HepG2 (cell line): ENCODE data around the gene C1orf21. TPM values are rescaled to one million over a fixed set of nuclear protein-coding genes. Genes with fewer than 3 reads are reported as not detected.

Experiments
- ATAC-seq: fragments of 200-7000 bp; cut with Tn5 transposase; 3 replicates; pipeline ENCODE4 v1.9.1; 2020; ENCODE audit warnings: mild to moderate bottlenecking, moderate library complexity
- BruUV-seq: library from RNA; stranded (reverse); fragments of 400-500 nt; replicated peaks from 2 replicates; lab custom pipeline; 2021; lab: Mats Ljungman, UMichigan
- CTCF ChIA-PET: fragments of 300-600 bp; formaldehyde crosslinking; extraction: SDS; loops from one replicate; lab custom pipeline; 2021; ENCODE audit warnings: low total read pairs, inconsistent platforms, low intra/inter-chr PET ratio; lab: Yijun Ruan, JAX
- POLR2A ChIA-PET: fragments of 350-600 bp; sonication (Branson Sonifier 250); formaldehyde crosslinking; loops from one replicate; lab custom pipeline; 2020; ENCODE audit warnings: antibody characterized with exemption, inconsistent platforms; lab: Yijun Ruan, JAX
- DNase-seq: peaks from one replicate; pipeline ENCODE4 v3.0.0-alpha.2; 2015; ENCODE audit warnings: low spot score
- FAIRE-seq: peaks from 3 replicates; lab custom pipeline; 2011; peaks lifted over from hg19 to GRCh38; lab: Jason Lieb, UNC
- H2AFZ ChIP-seq: one replicate; pipeline ENCODE4 v1.6.1; 2011; ENCODE audit warnings: low read length, inconsistent platforms
- H3K27ac ChIP-seq: fragments of 300-600 bp; 3 replicates; pipeline ENCODE4 v1.8.0; 2011; ENCODE audit warnings: mixed run types, mild to moderate bottlenecking, mixed read lengths, low read length, inconsistent platforms; ENCODE audit not compliant: insufficient read depth; ENCODE audit errors: extremely low read length
- H3K27me3 ChIP-seq, 2 experiments: fragments of 200-600 bp in 1 of 2; 2 replicates in 1 of 2; 3 replicates in 1 of 2; pipeline versions ENCODE4 v1.6.0 to v1.8.0; 2011; ENCODE audit warnings: low read length in 2 of 2, mild to moderate bottlenecking in 2 of 2, moderate library complexity in 2 of 2, inconsistent platforms in 1 of 2; ENCODE audit not compliant: insufficient read depth in 2 of 2, control insufficient read depth in 1 of 2
- H3K36me3 ChIP-seq, 2 experiments: fragments of 200-600 bp in 1 of 2; replicated peaks in 1 of 2; 2 replicates in 1 of 2; 3 replicates in 1 of 2; pipeline versions ENCODE4 v1.5.1 to v1.8.0; 2011; ENCODE audit warnings: low read length in 2 of 2, inconsistent platforms in 1 of 2; ENCODE audit not compliant: insufficient read depth in 2 of 2, control insufficient read depth in 1 of 2
- H3K4me1 ChIP-seq: 2 replicates; pipeline ENCODE4 v1.5.1; 2012; ENCODE audit warnings: low read length, inconsistent platforms; ENCODE audit not compliant: insufficient read depth
- H3K4me2 ChIP-seq: 2 replicates; pipeline ENCODE4 v1.6.0; 2011; ENCODE audit warnings: low read depth, low read length, inconsistent platforms
- H3K4me3 ChIP-seq, 3 experiments: fragments of 200-600 bp in 1 of 3; sonication (generic), shearing (Covaris generic) in 1 of 3; replicated peaks in 1 of 3; 2 replicates each; pipeline ENCODE4 v1.5.1; 2011 to 2016; ENCODE audit warnings: low read length in 3 of 3, inconsistent platforms in 2 of 3, low read depth in 2 of 3, mild to moderate bottlenecking in 2 of 3, control low read depth in 1 of 3, mixed read lengths in 1 of 3; ENCODE audit not compliant: insufficient read depth in 1 of 3
- H3K79me2 ChIP-seq: one replicate; pipeline ENCODE4 v1.6.1; 2011; ENCODE audit warnings: low read length, inconsistent platforms; ENCODE audit not compliant: insufficient read depth
- H3K9ac ChIP-seq: 2 replicates; pipeline ENCODE4 v1.6.0; 2011; ENCODE audit warnings: mild to moderate bottlenecking, low read depth, low read length, inconsistent platforms; ENCODE audit not compliant: insufficient read depth
- H3K9me3 ChIP-seq: 2 replicates; pipeline ENCODE4 v1.5.1; 2012; ENCODE audit warnings: mild to moderate bottlenecking, low read length
- H4K20me1 ChIP-seq: 2 replicates; pipeline ENCODE4 v1.6.0; 2011; ENCODE audit warnings: inconsistent platforms, mild to moderate bottlenecking, low read length, moderate library complexity; ENCODE audit not compliant: insufficient read depth
- CHD2 ChIP-seq: IDR thresholded peaks from 2 replicates; pipeline ENCODE4 v1.6.1; 2011; ENCODE audit warnings: low read depth, low read length, improper control_type of control experiment
- ELF4 ChIP-seq: sonication (generic); formaldehyde crosslinking; IDR thresholded peaks from 2 replicates; pipeline ENCODE4 v1.5.0; 2020; ENCODE audit warnings: missing genetic modification reagents, mild to moderate bottlenecking, moderate library complexity, borderline replicate concordance
- FOXC1 ChIP-seq: sonication (generic); formaldehyde crosslinking; IDR thresholded peaks from 2 replicates; pipeline ENCODE4 v1.8.0; 2022; ENCODE audit warnings: mild to moderate bottlenecking, missing genetic modification reagents, borderline replicate concordance
- JUND ChIP-seq: sonication (generic); formaldehyde crosslinking; IDR thresholded peaks from 2 replicates; pipeline ENCODE4 v1.8.0; 2022; ENCODE audit warnings: mild to moderate bottlenecking, missing genetic modification reagents
- KAT7 ChIP-seq: IDR thresholded peaks from 2 replicates; pipeline ENCODE4 v1.6.1; 2018; ENCODE audit warnings: borderline replicate concordance, missing compliant biosample characterization
- NFRKB ChIP-seq: fragments of 450-650 bp; IDR thresholded peaks from 2 replicates; pipeline ENCODE4 v1.6.1; 2017
- PHF20 ChIP-seq: sonication (generic); formaldehyde crosslinking; IDR thresholded peaks from 2 replicates; pipeline ENCODE4 v1.5.0; 2020; ENCODE audit warnings: mild to moderate bottlenecking, missing genetic modification reagents
- SRY ChIP-seq: sonication (generic); formaldehyde crosslinking; IDR thresholded peaks from 2 replicates; pipeline ENCODE4 v1.8.0; 2022; ENCODE audit warnings: mild to moderate bottlenecking, missing genetic modification reagents
- TGIF2 ChIP-seq: IDR thresholded peaks from 2 replicates; pipeline ENCODE4 v1.6.1; 2016; ENCODE audit warnings: control low read depth, missing compliant biosample characterization
- ZNF180 ChIP-seq: sonication (generic); formaldehyde crosslinking; IDR thresholded peaks from 2 replicates; pipeline ENCODE4 v1.4.0; 2020; ENCODE audit warnings: low read depth, missing genetic modification reagents, borderline replicate concordance
- ZNF333 ChIP-seq: sonication (generic); formaldehyde crosslinking; IDR thresholded peaks from 2 replicates; pipeline ENCODE4 v1.4.0; 2020; ENCODE audit warnings: mild to moderate bottlenecking, missing genetic modification reagents, borderline replicate concordance
- ZNF343 ChIP-seq: sonication (generic); formaldehyde crosslinking; IDR thresholded peaks from 2 replicates; pipeline ENCODE4 v1.4.0; 2020; ENCODE audit warnings: mild to moderate bottlenecking, missing genetic modification reagents
- ZNF792 ChIP-seq: IDR thresholded peaks from 2 replicates; pipeline ENCODE4 v1.6.1; 2016
- WGBS: methylation state at CpG from one replicate; pipeline ENCODE4 v1.1.6; 2017; ENCODE audit warnings: low lambda C conversion rate; 5-methylcytosine and 5-hydroxymethylcytosine counted together
- in situ Hi-C: cut with HindIII; loops from 2 replicates; pipeline ENCODE4 v1.10.0; 2017; ENCODE audit warnings: low pct_unique_long_range_greater_than_20kb; ENCODE audit not compliant: extremely low pct_ligation_motif_present
- intact Hi-C: fragments of 100-400 bp; cut with micrococcal nuclease; formaldehyde crosslinking; loops from one replicate; pipeline ENCODE4 v1.10.0; 2022; ENCODE audit not compliant: unreplicated experiment
- polyA plus RNA-seq, 8 experiments: library from polyadenylated mRNA; depleted of rRNA in 3 of 8; stranded (reverse) in 7 of 8; unstranded in 1 of 8; fragments of >200 nt; fragmentation: Illumina TruSeq in 4 of 8; extraction: Trizol in 4 of 8; gene quantifications; 2 replicates each; pipeline versions ENCODE4 v1.2.1 to v1.2.3, GENCODE V29; 2011 to 2016; ENCODE audit warnings: low read depth in 4 of 8, missing spikeins in 1 of 8, mixed read lengths in 1 of 8; ENCODE audit not compliant: insufficient read depth in 1 of 8
- total RNA-seq, 5 experiments: library from RNA; depleted of rRNA; stranded (reverse); fragments of >200 nt; fragmentation: Illumina TruSeq; extraction: Trizol; gene quantifications; 2 replicates each; pipeline ENCODE4 v1.2.3, GENCODE V29; 2016; ENCODE audit warnings: low read depth in 1 of 5
- TF ChIP-seq, protein P1 (sequence below): fragments of 450-650 bp; IDR thresholded peaks from 2 replicates; pipeline ENCODE4 v1.6.1; 2016
- TF ChIP-seq, protein P2 (sequence below): IDR thresholded peaks from 2 replicates; pipeline ENCODE4 v1.6.1; 2016
- TF ChIP-seq, protein P3 (sequence below): sonication (generic); formaldehyde crosslinking; IDR thresholded peaks from 2 replicates; pipeline ENCODE4 v1.5.1; 2020; ENCODE audit warnings: missing genetic modification reagents, mild to moderate bottlenecking, borderline replicate concordance
- TF ChIP-seq, protein P4 (sequence below): sonication (generic); formaldehyde crosslinking; IDR thresholded peaks from 2 replicates; pipeline ENCODE4 v1.5.0; 2020; ENCODE audit warnings: missing genetic modification reagents

Gene C1orf21
- total and polyA plus RNA-seq, 2 of the 13 experiments (the other 11 are each of a cell fraction or from before 2014, with no cell fraction given), result not detected

DNA sequence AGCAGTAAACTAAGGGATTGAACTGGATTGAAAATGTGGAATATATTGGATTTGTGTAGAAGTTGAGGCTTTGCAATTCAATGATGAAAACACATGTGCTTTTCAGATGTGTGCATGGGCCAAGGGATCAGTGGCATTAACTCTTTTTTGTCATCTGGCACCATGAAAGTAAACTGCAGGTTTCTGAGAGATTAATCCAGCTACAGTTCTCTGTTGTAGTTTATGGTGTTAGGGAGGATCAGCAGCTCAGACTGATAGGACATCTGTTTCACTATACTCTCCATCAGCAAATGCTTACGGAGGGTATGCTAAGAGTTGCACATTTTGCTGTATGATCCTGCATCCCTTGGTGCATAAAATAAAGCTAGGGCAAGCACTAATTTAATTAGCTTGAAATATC, 82.6 kb downstream of the C1orf21 start:
- Histone ChIP-seq H3K4me1 (no peaks in the 10 kb centered on the region), H3K4me2 (no peak overlapping the region), H3K79me2 (no peaks in the 10 kb centered on the region), H3K36me3 (no peaks in the 10 kb centered on the region), H2AFZ (no peak overlapping the region), H3K9me3 (no peaks in the 10 kb centered on the region), H4K20me1 (no peaks in the 10 kb centered on the region), H3K27ac (no peak overlapping the region), H3K4me3 (no peak overlapping the region), H3K27me3 (no peaks in the 10 kb centered on the region), H3K9ac (no peak overlapping the region)
- WGBS, result 67% methylated on average over 1 of the region's 1 CpG
- POLR2A ChIA-PET, result no interaction called here
- DNase-seq (no peak), FAIRE-seq (no peak), ATAC-seq (no peak)
- CTCF ChIA-PET, result no interaction called here
- in situ Hi-C loops (no loop called here), intact Hi-C loops (no loop called here)
- TF ChIP-seq, protein P1, sequence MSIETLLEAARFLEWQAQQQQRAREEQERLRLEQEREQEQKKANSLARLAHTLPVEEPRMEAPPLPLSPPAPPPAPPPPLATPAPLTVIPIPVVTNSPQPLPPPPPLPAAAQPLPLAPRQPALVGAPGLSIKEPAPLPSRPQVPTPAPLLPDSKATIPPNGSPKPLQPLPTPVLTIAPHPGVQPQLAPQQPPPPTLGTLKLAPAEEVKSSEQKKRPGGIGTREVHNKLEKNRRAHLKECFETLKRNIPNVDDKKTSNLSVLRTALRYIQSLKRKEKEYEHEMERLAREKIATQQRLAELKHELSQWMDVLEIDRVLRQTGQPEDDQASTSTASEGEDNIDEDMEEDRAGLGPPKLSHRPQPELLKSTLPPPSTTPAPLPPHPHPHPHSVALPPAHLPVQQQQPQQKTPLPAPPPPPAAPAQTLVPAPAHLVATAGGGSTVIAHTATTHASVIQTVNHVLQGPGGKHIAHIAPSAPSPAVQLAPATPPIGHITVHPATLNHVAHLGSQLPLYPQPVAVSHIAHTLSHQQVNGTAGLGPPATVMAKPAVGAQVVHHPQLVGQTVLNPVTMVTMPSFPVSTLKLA, result peak; percentile 47
- no peak for TF ChIP-seq ZNF792
- no TSS peak for BruUV-seq

DNA sequence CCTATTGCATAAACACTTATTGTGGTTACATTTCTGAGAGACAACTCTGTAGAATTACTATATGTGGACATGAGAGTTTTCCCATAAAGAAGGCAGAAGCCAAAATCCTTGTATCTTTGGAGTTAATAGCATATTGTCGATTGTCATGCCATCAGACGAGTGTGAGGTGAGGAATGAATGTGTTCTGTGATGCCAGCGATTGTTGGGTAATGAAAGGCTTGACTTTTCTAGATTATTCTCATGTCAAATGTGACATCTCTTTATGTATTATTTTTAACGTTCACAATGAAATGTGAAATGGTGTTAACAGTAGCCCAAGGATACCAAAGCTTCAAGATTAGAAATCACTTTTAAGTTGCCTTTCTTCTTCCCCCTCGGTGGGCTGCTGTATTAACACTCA, 84.9 kb downstream of the C1orf21 start:
- WGBS, result 1% methylated on average over 5 of the region's 5 CpGs
- Histone ChIP-seq H3K9me3 (no peaks in the 10 kb centered on the region), H2AFZ (no peak overlapping the region), H4K20me1 (no peaks in the 10 kb centered on the region), H3K4me1 (no peaks in the 10 kb centered on the region), H3K27me3 (no peaks in the 10 kb centered on the region), H3K36me3 (no peaks in the 10 kb centered on the region), H3K4me2 (no peak overlapping the region), H3K27ac (no peak overlapping the region), H3K79me2 (no peaks in the 10 kb centered on the region), H3K4me3 (no peak overlapping the region), H3K9ac (no peak overlapping the region)
- intact Hi-C loops (no loop called here), in situ Hi-C loops (no loop called here)
- CTCF ChIA-PET, result no interaction called here
- DNase-seq (no peak), FAIRE-seq (no peak), ATAC-seq (no peak)
- POLR2A ChIA-PET, result no interaction called here
- BruUV-seq, result no TSS peak
- no peak for TF ChIP-seq ELF4 (CRISPR knock-in tag)
- no peak for TF ChIP-seq KAT7 (CRISPR knock-in tag)
- TF ChIP-seq ZNF180 (CRISPR knock-in tag), result no peak
- TF ChIP-seq ZNF333 (CRISPR knock-in tag), result no peak
- TF ChIP-seq, protein P2, sequence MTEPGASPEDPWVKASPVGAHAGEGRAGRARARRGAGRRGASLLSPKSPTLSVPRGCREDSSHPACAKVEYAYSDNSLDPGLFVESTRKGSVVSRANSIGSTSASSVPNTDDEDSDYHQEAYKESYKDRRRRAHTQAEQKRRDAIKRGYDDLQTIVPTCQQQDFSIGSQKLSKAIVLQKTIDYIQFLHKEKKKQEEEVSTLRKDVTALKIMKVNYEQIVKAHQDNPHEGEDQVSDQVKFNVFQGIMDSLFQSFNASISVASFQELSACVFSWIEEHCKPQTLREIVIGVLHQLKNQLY (CRISPR knock-in tag), result no peak
- TF ChIP-seq, protein P3, sequence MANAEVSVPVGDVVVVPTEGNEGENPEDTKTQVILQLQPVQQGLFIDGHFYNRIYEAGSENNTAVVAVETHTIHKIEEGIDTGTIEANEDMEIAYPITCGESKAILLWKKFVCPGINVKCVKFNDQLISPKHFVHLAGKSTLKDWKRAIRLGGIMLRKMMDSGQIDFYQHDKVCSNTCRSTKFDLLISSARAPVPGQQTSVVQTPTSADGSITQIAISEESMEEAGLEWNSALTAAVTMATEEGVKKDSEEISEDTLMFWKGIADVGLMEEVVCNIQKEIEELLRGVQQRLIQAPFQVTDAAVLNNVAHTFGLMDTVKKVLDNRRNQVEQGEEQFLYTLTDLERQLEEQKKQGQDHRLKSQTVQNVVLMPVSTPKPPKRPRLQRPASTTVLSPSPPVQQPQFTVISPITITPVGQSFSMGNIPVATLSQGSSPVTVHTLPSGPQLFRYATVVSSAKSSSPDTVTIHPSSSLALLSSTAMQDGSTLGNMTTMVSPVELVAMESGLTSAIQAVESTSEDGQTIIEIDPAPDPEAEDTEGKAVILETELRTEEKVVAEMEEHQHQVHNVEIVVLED (CRISPR knock-in tag), result no peak
- no peak for TF ChIP-seq CHD2
- TF ChIP-seq PHF20 (CRISPR knock-in tag), result no peak
- no peak for TF ChIP-seq TGIF2
- TF ChIP-seq, protein P4, sequence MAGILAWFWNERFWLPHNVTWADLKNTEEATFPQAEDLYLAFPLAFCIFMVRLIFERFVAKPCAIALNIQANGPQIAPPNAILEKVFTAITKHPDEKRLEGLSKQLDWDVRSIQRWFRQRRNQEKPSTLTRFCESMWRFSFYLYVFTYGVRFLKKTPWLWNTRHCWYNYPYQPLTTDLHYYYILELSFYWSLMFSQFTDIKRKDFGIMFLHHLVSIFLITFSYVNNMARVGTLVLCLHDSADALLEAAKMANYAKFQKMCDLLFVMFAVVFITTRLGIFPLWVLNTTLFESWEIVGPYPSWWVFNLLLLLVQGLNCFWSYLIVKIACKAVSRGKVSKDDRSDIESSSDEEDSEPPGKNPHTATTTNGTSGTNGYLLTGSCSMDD (CRISPR knock-in tag), result no peak
- TF ChIP-seq ZNF343 (CRISPR knock-in tag), result no peak
- no peak for TF ChIP-seq JUND (CRISPR knock-in tag)
- TF ChIP-seq NFRKB, result no peak
- no peak for TF ChIP-seq SRY
- no peak for TF ChIP-seq FOXC1 (CRISPR knock-in tag)
